Stomach (tissue), 9 donors: ENCODE results near the gene TXNIP. TPM values are rescaled to one million over a fixed set of nuclear protein-coding genes. Genes with fewer than 3 reads are reported as not detected.

Experiments used
- DNase-seq, 2 donors: peaks; one replicate each; pipeline versions ENCODE4 v3.0.0 to v3.0.0-alpha.2; 2013 to 2019
- H3K27ac ChIP-seq, 5 donors: fragments of 200-600 bp in 4 of 5; sonication (generic) in 4 of 5; one replicate each; pipeline ENCODE4 v1.5.1; 2013 to 2019; ENCODE audit warnings: mild to moderate bottlenecking in 1 of 5, moderate library complexity in 1 of 5
- H3K27me3 ChIP-seq, 3 donors: fragments of 200-600 bp; sonication (generic); one replicate each; pipeline ENCODE4 v1.5.1; 2017 to 2019; ENCODE audit warnings: mixed run types in 1 of 3
- H3K36me3 ChIP-seq, 4 donors: fragments of 200-600 bp; sonication (generic); 1 replicate in 3 of 4; 2 replicates in 1 of 4; pipeline ENCODE4 v1.5.1; 2016 to 2019
- H3K4me1 ChIP-seq, 4 donors: fragments of 200-600 bp; sonication (generic); one replicate each; pipeline ENCODE4 v1.5.1; 2016 to 2019
- H3K4me3 ChIP-seq, 4 donors: fragments of 200-600 bp; sonication (generic) in 3 of 4; one replicate each; pipeline ENCODE4 v1.5.1; 2016 to 2019; ENCODE audit warnings: mild to moderate bottlenecking in 1 of 4
- H3K9me3 ChIP-seq, 4 donors: fragments of 200-600 bp; sonication (generic); one replicate each; pipeline ENCODE4 v1.5.1; 2016 to 2019
- EP300 ChIP-seq: sonication (generic); formaldehyde crosslinking; IDR thresholded peaks from one replicate; pipeline ENCODE4 v1.6.1; 2017; ENCODE audit warnings: antibody characterized with exemption
- POLR2A ChIP-seq, 4 donors: fragments of 450-650 bp; IDR thresholded peaks; one replicate each; pipeline ENCODE4 v1.6.1; 2016; ENCODE audit warnings: antibody characterized with exemption in 4 of 4, control low read depth in 2 of 4, mild to moderate bottlenecking in 1 of 4, moderate library complexity in 1 of 4
- POLR2AphosphoS5 ChIP-seq, 3 donors: sonication (generic); formaldehyde crosslinking; IDR thresholded peaks; one replicate each; pipeline ENCODE4 v1.6.1; 2016; ENCODE audit warnings: antibody characterized with exemption in 3 of 3
- WGBS, 5 donors: extraction: QIAGEN DNeasy Blood & Tissue Kit in 3 of 5; methylation state at CpG; one replicate each; pipeline versions ENCODE4 v1.1.5 to v1.1.7; 2013 to 2018; 5-methylcytosine and 5-hydroxymethylcytosine counted together
- intact Hi-C: fragments of 100-400 bp; cut with DNase I; formaldehyde crosslinking; loops from one replicate; pipeline ENCODE4 v1.15.1; 2023; ENCODE audit warnings: low total_unique reads
- polyA plus RNA-seq, 3 donors: library from polyadenylated mRNA; stranded (reverse); fragments of 200-250 nt; gene quantifications; one replicate each; pipeline ENCODE4 v1.2.3, GENCODE V29; 2013
- total RNA-seq, 5 donors: library from RNA; depleted of rRNA; stranded (reverse); fragments of >200 nt; gene quantifications; one replicate each; pipeline versions ENCODE4 v1.1.0 to v1.2.3, GENCODE V29; 2014 to 2016
- TF ChIP-seq, protein P1 (sequence below), 7 experiments: fragments of 450-650 bp in 4 of 7; fragments of 200-600 bp in 3 of 7; sonication (generic) in 3 of 7; IDR thresholded peaks; one replicate each; pipeline ENCODE4 v1.5.1; 2016 to 2019; ENCODE audit warnings: antibody characterized with exemption in 7 of 7, control low read depth in 2 of 7, mild to moderate bottlenecking in 1 of 7
- donor health status: healthy with polysubstance abuse.
- donor health status: Bipolar disorder and iron deficiency.
- donor health status: healthy.

The TXNIP gene
- total and polyA plus RNA-seq, 8 donors = 204 to 3,386 (median 622) TPM

DNA sequence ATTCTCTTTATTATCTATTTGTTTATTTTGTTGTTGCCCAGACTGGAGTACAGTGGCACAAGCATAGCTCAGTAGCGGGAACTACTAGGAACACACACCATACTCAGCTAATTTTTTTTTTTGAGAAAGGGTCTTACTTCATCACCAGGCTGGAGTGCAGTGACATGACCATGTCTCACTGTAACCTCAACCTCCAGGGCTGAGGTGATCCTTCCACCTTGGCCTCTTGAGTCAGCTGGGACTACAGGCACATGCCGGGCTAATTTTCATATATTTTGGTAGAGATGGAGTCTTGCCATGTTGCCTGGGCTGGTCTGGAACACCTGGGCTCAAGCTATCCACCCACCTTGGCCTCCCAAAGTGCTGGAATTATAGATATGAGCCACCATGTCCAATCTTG is 5.3 kb upstream of the TXNIP start:
- TF ChIP-seq EP300 (no peak), POLR2AphosphoS5 (IDR thresholded peaks at IDR 0.05) (no peak), POLR2A (IDR thresholded peaks at IDR 0.05) (no peak)
- TF ChIP-seq, protein P1, sequence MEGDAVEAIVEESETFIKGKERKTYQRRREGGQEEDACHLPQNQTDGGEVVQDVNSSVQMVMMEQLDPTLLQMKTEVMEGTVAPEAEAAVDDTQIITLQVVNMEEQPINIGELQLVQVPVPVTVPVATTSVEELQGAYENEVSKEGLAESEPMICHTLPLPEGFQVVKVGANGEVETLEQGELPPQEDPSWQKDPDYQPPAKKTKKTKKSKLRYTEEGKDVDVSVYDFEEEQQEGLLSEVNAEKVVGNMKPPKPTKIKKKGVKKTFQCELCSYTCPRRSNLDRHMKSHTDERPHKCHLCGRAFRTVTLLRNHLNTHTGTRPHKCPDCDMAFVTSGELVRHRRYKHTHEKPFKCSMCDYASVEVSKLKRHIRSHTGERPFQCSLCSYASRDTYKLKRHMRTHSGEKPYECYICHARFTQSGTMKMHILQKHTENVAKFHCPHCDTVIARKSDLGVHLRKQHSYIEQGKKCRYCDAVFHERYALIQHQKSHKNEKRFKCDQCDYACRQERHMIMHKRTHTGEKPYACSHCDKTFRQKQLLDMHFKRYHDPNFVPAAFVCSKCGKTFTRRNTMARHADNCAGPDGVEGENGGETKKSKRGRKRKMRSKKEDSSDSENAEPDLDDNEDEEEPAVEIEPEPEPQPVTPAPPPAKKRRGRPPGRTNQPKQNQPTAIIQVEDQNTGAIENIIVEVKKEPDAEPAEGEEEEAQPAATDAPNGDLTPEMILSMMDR (IDR thresholded peaks at IDR 0.05) = no peak
- no peaks in the 10 kb centered on the region for H3K27me3 ChIP-seq
- DNase-seq = no peak
- H3K27ac ChIP-seq = peak overlapping the region in 4 of 5 donors; percentile 12 to 100 (median 42)
- intact Hi-C loops = no loop called here
- no peak overlapping the region for H3K4me3 ChIP-seq
- H3K9me3 ChIP-seq = no peaks in the 10 kb centered on the region
- peaks cover 41 to 62% (median 49%) of the 10 kb centered on the region in 4 donors for H3K4me1 ChIP-seq
- no peaks in the 10 kb centered on the region for H3K36me3 ChIP-seq
- 96 to 100% (median 100%) methylated on average over 2 of the region's 2 CpGs for WGBS, 5 donors

DNA sequence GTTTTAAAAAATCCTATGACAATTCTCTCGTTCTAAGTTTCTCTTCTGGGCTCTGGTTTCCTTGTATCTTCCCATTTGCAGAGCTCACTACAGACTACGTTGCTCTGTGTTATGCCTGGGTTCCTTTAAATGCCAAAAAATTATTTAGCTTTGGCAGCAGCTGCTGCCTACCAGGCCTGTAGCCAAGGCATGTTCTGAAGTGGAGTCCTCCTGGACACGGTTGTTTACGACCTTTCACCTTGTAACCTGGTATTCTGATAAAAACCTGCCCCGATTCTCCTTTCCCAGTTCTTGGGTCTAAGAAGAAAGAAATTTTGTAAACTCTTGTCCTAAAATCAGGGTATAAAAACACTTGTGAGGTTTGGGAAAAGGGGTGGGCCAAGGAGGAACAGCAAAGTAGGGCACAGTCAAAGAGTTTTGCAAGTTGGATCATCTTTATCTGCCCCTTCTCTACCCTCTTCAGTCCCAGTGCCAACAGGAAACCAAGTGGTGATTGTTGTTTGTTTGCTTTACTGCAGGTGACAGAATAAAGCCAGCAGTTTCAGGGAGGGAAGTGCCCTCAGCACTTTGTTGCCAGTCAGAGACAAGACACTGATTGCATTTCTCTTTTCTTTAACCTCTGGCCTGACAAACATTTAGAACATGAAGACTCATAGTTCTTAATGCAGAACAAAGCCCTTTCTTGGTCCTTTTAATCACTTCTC is 3.1 kb upstream of the TXNIP start:
- intact Hi-C loops = no loop called here
- no peaks in the 10 kb centered on the region for H3K27me3 ChIP-seq
- peak overlapping the region; percentile 81 to 100 (median 97) for H3K27ac ChIP-seq
- H3K4me1 ChIP-seq = peaks cover 31 to 50% (median 33%) of the 10 kb centered on the region in 4 donors
- DNase-seq = peak; percentile 65
- no peaks in the 10 kb centered on the region for H3K9me3 ChIP-seq
- H3K36me3 ChIP-seq = peaks cover 9 to 19% (median 11%) of the 10 kb centered on the region in 4 donors
- peak overlapping the region in 3 of 4 donors; percentile 18 to 97 (median 74) for H3K4me3 ChIP-seq
- TF ChIP-seq EP300 = no peak
- TF ChIP-seq POLR2A (IDR thresholded peaks at IDR 0.05) = no peak
- TF ChIP-seq POLR2AphosphoS5 (IDR thresholded peaks at IDR 0.05) = peak in 2 of 3 donors; percentile 48 to 78
- WGBS, 5 donors = 10 to 20% (median 18%) methylated on average over 5 of the region's 5 CpGs

DNA sequence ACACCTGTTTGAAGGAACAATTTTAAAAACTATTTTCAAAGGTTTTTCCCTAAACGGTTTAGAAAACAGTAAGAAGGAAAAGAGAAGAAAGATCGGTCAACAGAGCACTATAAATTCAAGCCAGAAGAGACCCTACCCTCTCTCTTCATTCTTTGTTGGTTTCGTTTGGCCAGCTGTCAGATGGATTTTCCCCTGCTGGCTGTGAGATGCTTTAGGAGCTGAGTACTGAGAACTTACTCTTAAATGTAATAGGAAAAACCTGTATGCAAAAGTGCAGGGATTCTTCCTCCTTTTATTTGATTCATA is 1.3 kb upstream of the TXNIP start:
- Histone ChIP-seq H3K27me3 (no peaks in the 10 kb centered on the region), H3K4me3 (peak overlapping the region; percentile 70 to 97 (median 76)), H3K27ac (peak overlapping the region; percentile 75 to 100 (median 97)), H3K4me1 (peaks cover 35 to 56% (median 42%) of the 10 kb centered on the region in 4 donors), H3K9me3 (no peaks in the 10 kb centered on the region), H3K36me3 (peaks cover 27 to 37% (median 29%) of the 10 kb centered on the region in 4 donors)
- no peak for TF ChIP-seq EP300
- TF ChIP-seq POLR2AphosphoS5 (IDR thresholded peaks at IDR 0.05) = no peak
- TF ChIP-seq, protein P1 (IDR thresholded peaks at IDR 0.05) = no peak
- no peak for TF ChIP-seq POLR2A (IDR thresholded peaks at IDR 0.05)
- WGBS, 5 donors = 11 to 20% (median 15%) methylated on average over 3 of the region's 3 CpGs
- intact Hi-C loops = no loop called here
- peak in 1 of 2 donors; percentile 72 for DNase-seq

DNA sequence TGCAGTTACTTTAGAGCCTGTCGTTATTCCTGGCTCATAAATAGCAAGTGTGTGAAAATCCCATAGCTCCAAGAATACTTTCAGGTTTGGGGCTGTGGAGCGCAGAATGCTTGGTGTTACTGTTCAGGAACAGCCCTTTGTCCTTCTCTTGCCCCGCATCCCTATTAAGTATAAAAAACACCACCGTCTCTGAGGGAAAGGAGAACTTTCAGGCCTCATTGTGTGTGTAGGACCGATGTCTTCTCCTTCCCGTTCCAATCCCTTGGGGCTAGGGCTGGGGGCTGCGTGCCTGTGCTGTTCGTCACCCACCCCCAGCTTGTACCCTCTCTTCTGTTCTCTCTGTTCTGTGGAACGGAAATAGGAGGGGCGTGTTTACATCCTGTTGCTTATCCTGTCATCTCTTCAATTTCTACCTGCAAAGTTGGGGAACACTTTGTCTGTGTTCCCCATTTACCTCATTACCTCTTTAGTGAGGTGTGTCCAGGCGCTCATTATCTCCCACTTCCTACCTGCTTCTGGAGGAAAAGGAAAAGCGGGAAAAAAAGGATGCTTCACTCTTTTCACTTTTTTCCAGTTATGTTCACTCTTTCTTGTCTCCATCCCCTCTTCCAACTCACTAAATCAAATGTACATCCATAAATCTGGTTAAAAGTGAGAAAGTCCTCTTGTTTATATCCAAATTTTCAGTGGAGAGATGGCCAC is 788 bp upstream of the TXNIP start:
- Histone ChIP-seq H3K36me3 (peaks cover 30 to 42% (median 34%) of the 10 kb centered on the region in 4 donors), H3K4me3 (peak overlapping the region; percentile 70 to 97 (median 76)), H3K9me3 (no peaks in the 10 kb centered on the region), H3K4me1 (peaks cover 40 to 58% (median 47%) of the 10 kb centered on the region in 4 donors), H3K27ac (peak overlapping the region; percentile 93 to 100 (median 98)), H3K27me3 (no peaks in the 10 kb centered on the region)
- 6 to 10% (median 8%) methylated on average over 12 of the region's 12 CpGs for WGBS, 5 donors
- intact Hi-C loops = no loop called here
- TF ChIP-seq, protein P1 (IDR thresholded peaks at IDR 0.05) = no peak
- peak in 1 of 4 donors; percentile 34 for TF ChIP-seq POLR2A (IDR thresholded peaks at IDR 0.05)
- peak; percentile 32 to 90 (median 77) for TF ChIP-seq POLR2AphosphoS5 (IDR thresholded peaks at IDR 0.05)
- DNase-seq = peak; percentile 53 to 83
